Measurements from ENCODE around the gene SLCO2B1.

Gene SLCO2B1

GRCh38 chr11:75246006-75246670 is 95.2 kb downstream of the SLCO2B1 start:
- DNase-seq (ENCODE audit: low spot score in 2 of 2) (no peak), ATAC-seq (replicated peaks; ENCODE audit: extremely low read depth, poor library complexity, severe bottlenecking) (no peak)
- peaks cover 2% of the 10 kb centered on the region for H3K36me3 Mint-ChIP-seq (ENCODE audit: insufficient read depth)
- peaks cover 47% of the 10 kb centered on the region for H3K27me3 Mint-ChIP-seq
- H3K4me1 Mint-ChIP-seq = peaks cover 12% of the 10 kb centered on the region
- no peak overlapping the region for H3K27ac Mint-ChIP-seq (ENCODE audit: low read depth)
- no peak overlapping the region for H3K4me3 Mint-ChIP-seq
- H3K9me3 Mint-ChIP-seq = no peaks in the 10 kb centered on the region

DNA sequence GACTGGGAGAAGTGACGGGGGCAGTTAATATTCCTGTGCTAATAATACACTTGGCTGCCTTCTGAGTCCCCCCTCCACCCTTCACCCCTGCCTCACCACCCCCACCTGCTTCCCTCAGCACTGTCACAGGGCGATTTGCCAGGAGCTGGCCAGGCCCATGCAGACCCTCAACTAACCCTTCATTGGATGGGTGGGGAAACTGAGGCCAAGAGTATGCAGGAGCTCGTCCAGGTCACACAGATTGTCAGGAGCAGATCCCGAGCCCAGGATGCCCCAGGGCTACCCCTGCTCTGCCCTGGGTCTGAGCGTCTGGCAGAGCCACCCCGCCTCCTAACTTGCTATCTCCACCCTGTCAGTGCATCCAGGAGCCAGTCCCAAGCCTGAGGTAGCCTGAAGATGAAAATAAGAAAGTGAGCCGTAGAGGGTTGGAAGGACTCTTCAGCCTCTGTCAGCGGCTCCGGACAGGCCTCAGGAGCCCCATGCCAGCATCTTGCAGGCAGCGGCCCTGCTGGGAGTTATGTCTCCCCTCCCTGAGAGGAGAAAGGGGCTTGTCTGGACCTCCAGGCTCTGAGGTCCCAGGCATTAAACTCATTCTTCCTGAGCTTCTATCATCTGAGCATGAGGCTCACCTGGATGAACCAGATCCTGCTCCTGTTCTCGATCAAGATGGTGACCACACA is 95.9 kb downstream of the SLCO2B1 start:
- ATAC-seq (replicated peaks; ENCODE audit: extremely low read depth, poor library complexity, severe bottlenecking) (no peak), DNase-seq (ENCODE audit: low spot score in 2 of 2) (no peak)
- Mint-ChIP-seq H3K4me3 (no peak overlapping the region), H3K4me1 (peaks cover 12% of the 10 kb centered on the region), H3K36me3 (ENCODE audit: insufficient read depth) (peaks cover 2% of the 10 kb centered on the region), H3K9me3 (no peaks in the 10 kb centered on the region), H3K27ac (ENCODE audit: low read depth) (no peak overlapping the region), H3K27me3 (peaks cover 52% of the 10 kb centered on the region)

GRCh38 chr11:75248924-75249256 is 98.0 kb downstream of the SLCO2B1 start:
- DNase-seq (ENCODE audit: low spot score in 2 of 2) (no peak), ATAC-seq (replicated peaks; ENCODE audit: extremely low read depth, poor library complexity, severe bottlenecking) (no peak)
- Mint-ChIP-seq H3K4me1 (peaks cover 6% of the 10 kb centered on the region), H3K27ac (ENCODE audit: low read depth) (no peak overlapping the region), H3K27me3 (peaks cover 33% of the 10 kb centered on the region), H3K9me3 (no peaks in the 10 kb centered on the region), H3K36me3 (ENCODE audit: insufficient read depth) (peaks cover 2% of the 10 kb centered on the region), H3K4me3 (no peak overlapping the region)

- Mint-ChIP-seq H3K9me3 (no peaks in the 10 kb centered on the region), H3K4me3 (no peak overlapping the region), H3K27me3 (peaks cover 27% of the 10 kb centered on the region), H3K27ac (ENCODE audit: low read depth) (no peak overlapping the region), H3K4me1 (peaks cover 6% of the 10 kb centered on the region), H3K36me3 (ENCODE audit: insufficient read depth) (peaks cover 2% of the 10 kb centered on the region)
- DNase-seq (ENCODE audit: low spot score in 2 of 2) (no peak), ATAC-seq (replicated peaks; ENCODE audit: extremely low read depth, poor library complexity, severe bottlenecking) (no peak)
Observed at GRCh38 chr11:75249704-75250103, 98.8 kb downstream of the SLCO2B1 start.

DNA sequence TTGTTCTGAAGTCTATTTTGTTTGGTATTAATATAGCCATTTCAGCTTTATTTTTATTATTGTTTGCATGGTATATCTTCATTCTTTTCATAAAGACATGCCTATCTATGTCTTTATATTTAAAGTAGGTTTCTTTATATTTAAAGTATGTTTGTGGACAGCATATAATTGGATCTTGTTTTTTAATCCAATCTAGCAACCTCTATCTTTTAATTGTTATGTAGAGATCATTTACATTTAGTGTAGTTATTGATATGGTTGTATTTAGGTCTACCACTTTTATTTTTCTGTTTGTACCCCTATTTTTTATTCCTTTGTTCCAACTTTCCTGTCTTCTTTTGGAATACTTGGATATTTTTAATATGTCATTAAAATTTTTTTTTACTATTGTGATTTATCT is 103.4 kb downstream of the SLCO2B1 start:
- ATAC-seq (replicated peaks; ENCODE audit: extremely low read depth, poor library complexity, severe bottlenecking) (no peak), DNase-seq (ENCODE audit: low spot score in 2 of 2) (no peak)
- no peaks in the 10 kb centered on the region for H3K9me3 Mint-ChIP-seq
- no peaks in the 10 kb centered on the region for H3K36me3 Mint-ChIP-seq (ENCODE audit: insufficient read depth)
- H3K4me1 Mint-ChIP-seq = no peaks in the 10 kb centered on the region
- H3K4me3 Mint-ChIP-seq = no peak overlapping the region
- H3K27ac Mint-ChIP-seq (ENCODE audit: low read depth) = no peak overlapping the region
- peaks cover 17% of the 10 kb centered on the region for H3K27me3 Mint-ChIP-seq

Measured in central memory CD8-positive, alpha-beta T cell (primary cell).